Spleen (tissue), 11 donors: Measurements from ENCODE around the gene PACSIN1. TPM values are rescaled to one million over a fixed set of nuclear protein-coding genes. Genes with fewer than 3 reads are reported as not detected.

ENCODE experiments used
- DNase-seq: peaks from one replicate; pipeline ENCODE4 v3.0.0-alpha.2; 2020
- H3K27ac ChIP-seq, 8 donors: fragments of 200-600 bp; sonication (generic) in 7 of 8; 1 replicate in 4 of 8; 2 replicates in 4 of 8; pipeline versions ENCODE4 v1.5.0 to v1.8.0; 2016 to 2021; ENCODE audit warnings: inconsistent platforms in 4 of 8, mild to moderate bottlenecking in 4 of 8, moderate library complexity in 1 of 8
- H3K27me3 ChIP-seq, 7 donors: fragments of 200-600 bp; sonication (generic) in 6 of 7; replicated peaks in 1 of 7; 1 replicate in 4 of 7; 2 replicates in 3 of 7; pipeline versions ENCODE4 v1.5.0 to v1.8.0; 2016 to 2021; ENCODE audit warnings: inconsistent platforms in 3 of 7, mild to moderate bottlenecking in 1 of 7
- H3K36me3 ChIP-seq, 6 donors: fragments of 200-600 bp; sonication (generic) in 5 of 6; 1 replicate in 4 of 6; 2 replicates in 2 of 6; pipeline versions ENCODE4 v1.5.0 to v1.8.0; 2016 to 2021; ENCODE audit warnings: inconsistent platforms in 2 of 6
- H3K4me1 ChIP-seq, 6 donors: fragments of 200-600 bp; sonication (generic) in 5 of 6; 1 replicate in 3 of 6; 2 replicates in 3 of 6; pipeline versions ENCODE4 v1.5.0 to v1.8.0; 2016 to 2021; ENCODE audit warnings: inconsistent platforms in 3 of 6
- H3K4me3 ChIP-seq, 8 donors: fragments of 200-600 bp; sonication (generic) in 7 of 8; 1 replicate in 4 of 8; 2 replicates in 4 of 8; pipeline versions ENCODE4 v1.5.0 to v1.8.0; 2016 to 2021; ENCODE audit warnings: inconsistent platforms in 4 of 8, mild to moderate bottlenecking in 4 of 8, moderate library complexity in 2 of 8
- H3K9me3 ChIP-seq, 8 donors: fragments of 200-600 bp; sonication (generic) in 7 of 8; 1 replicate in 4 of 8; 2 replicates in 4 of 8; pipeline versions ENCODE4 v1.5.0 to v1.8.0; 2016 to 2021; ENCODE audit warnings: inconsistent platforms in 4 of 8
- POLR2A ChIP-seq, 3 donors: fragments of 450-650 bp; IDR thresholded peaks; one replicate each; pipeline ENCODE4 v1.5.1; 2017; ENCODE audit warnings: antibody characterized with exemption in 3 of 3, mild to moderate bottlenecking in 1 of 3
- POLR2AphosphoS5 ChIP-seq, 3 donors: sonication (generic); formaldehyde crosslinking; IDR thresholded peaks; one replicate each; pipeline ENCODE4 v1.5.1; 2017; ENCODE audit warnings: antibody characterized with exemption in 3 of 3
- WGBS, 5 donors: extraction: QIAGEN DNeasy Blood & Tissue Kit in 3 of 5; methylation state at CpG; one replicate each; pipeline versions ENCODE4 v1.1.5 to v1.1.7; 2013 to 2018; 5-methylcytosine and 5-hydroxymethylcytosine counted together
- intact Hi-C: fragments of 100-400 bp; cut with DNase I; formaldehyde crosslinking; loops from one replicate; pipeline ENCODE4 v1.15.0; 2023; ENCODE audit warnings: low total_unique reads
- polyA plus RNA-seq, 3 donors: library from polyadenylated mRNA; stranded (reverse); fragments of 200-250 nt; gene quantifications; one replicate each; pipeline ENCODE4 v1.2.1, GENCODE V29; 2013
- total RNA-seq, 7 donors: library from RNA; depleted of rRNA in 3 of 7; stranded (reverse); fragments of >200 nt in 3 of 7; fragmentation: NEBNext Ultra II Directional in 4 of 7; extraction: Animal tissue kit (Norgen Biotek cat#: 25700) in 4 of 7; gene quantifications; one replicate each; pipeline versions ENCODE4 v1.1.0 to v1.2.1, GENCODE V29; 2016 to 2021
- TF ChIP-seq, protein P1 (sequence below), 11 experiments: fragments of 200-600 bp in 7 of 11; fragments of 450-650 bp in 4 of 11; sonication (generic) in 4 of 11; IDR thresholded peaks in 8 of 11; conservative IDR thresholded peaks in 3 of 11; 1 replicate in 7 of 11; 2 replicates in 4 of 11; pipeline versions ENCODE4 v1.4.0 to v1.8.0; 2016 to 2021; ENCODE audit warnings: antibody characterized with exemption in 11 of 11, inconsistent platforms in 4 of 11, mild to moderate bottlenecking in 1 of 11
- donor health status: healthy with polysubstance abuse.
- donor health status: DM: no; HTN: no; CAD: no; lungs with moderate emphysema.
- donor health status: DM: no; HTN: no; CAD: no.
- donor health status: Bipolar disorder and iron deficiency.
- donor health status: healthy.
- donor health status: DM: no; HTN: no; CAD: no.
- donor health status: DM: yes; HTN: yes; CAD: no.

Gene PACSIN1
- total and polyA plus RNA-seq, 10 donors: 0.66 to 2.8 (median 1.3) TPM

DNA sequence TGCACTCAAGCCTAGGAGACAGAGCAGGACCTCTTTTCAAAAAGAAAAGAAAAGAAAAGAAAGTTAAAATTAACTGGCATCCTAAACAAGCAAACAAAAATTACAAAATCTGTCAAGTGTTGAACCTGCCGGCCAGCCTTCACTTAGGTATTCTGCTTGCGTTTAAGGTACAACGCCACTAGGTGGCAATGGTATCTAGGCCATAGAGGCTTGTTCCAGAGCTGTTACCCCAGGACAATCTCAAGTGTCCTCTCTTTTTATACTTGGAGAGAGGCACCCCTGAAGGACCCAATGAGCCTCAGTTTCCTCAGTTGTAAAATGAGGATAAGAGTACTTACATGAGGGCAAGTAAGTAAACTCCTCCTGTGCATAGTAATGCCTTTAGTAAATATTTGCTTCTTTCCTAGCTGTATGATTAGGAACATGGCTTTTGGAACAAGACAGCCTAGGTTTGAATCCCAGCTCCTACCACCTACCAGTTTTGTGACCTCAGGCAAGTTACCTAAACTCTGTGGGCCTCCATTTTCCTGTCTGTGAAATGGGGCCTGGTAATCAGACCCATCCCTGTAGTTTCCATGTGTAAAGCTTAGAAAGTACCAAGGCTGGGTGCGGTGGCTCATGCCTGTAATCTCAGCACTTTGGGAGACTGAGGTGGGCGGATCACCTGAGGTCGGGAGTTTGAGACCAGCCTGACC, 5.8 kb upstream of the PACSIN1 start:
- TF ChIP-seq POLR2A (IDR thresholded peaks at IDR 0.05): no peak
- TF ChIP-seq, protein P1, sequence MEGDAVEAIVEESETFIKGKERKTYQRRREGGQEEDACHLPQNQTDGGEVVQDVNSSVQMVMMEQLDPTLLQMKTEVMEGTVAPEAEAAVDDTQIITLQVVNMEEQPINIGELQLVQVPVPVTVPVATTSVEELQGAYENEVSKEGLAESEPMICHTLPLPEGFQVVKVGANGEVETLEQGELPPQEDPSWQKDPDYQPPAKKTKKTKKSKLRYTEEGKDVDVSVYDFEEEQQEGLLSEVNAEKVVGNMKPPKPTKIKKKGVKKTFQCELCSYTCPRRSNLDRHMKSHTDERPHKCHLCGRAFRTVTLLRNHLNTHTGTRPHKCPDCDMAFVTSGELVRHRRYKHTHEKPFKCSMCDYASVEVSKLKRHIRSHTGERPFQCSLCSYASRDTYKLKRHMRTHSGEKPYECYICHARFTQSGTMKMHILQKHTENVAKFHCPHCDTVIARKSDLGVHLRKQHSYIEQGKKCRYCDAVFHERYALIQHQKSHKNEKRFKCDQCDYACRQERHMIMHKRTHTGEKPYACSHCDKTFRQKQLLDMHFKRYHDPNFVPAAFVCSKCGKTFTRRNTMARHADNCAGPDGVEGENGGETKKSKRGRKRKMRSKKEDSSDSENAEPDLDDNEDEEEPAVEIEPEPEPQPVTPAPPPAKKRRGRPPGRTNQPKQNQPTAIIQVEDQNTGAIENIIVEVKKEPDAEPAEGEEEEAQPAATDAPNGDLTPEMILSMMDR (IDR thresholded peaks at IDR 0.05 in 8 of 11, conservative IDR thresholded peaks at IDR 0.05 in 3 of 11): peak; percentile 47 to 80 (median 64)
- peak; percentile 33 for DNase-seq

DNA sequence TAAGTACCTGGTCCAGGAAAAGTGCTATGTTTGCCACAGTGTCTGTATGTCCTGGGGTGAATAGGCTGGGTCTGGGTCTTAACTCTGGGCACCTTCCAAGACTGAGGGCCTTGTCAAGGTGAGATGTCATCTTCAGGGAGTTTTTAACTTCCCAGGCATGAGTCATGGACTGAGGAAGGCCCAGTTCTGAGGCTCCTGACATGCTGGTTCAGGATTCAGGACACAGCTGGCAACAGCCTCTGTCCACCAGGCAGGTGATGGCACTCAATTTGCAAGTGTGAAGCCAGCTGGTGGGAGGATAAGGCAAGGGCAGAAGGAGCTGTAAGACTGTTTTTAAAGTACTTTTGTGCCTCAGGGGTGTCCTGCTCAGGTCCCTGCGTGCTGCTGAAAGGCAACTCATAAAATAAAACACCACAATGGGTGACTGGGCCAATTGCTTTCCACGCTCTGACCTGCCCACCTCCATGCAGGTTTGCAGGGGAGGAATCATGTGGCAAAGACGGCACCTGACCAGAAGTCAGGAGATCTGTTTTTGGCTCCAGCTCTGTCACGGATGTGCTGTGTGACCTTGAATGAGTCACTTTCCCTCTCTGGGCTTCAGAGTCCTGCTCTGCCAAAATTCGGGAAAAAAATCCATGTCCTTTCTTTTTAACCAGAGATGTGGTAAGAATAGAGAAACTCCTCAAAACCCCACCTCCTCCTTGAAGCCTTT, 4.9 kb upstream of the PACSIN1 start:
- intact Hi-C loops: loop anchor here (10.0 kb wide), 1 partner anchor 124 kb away; no protein-coding TSS in a partner anchor

More for the DNA sequence above, 5.8 kb upstream of the PACSIN1 start:
- Histone ChIP-seq H3K36me3 (no peaks in the 10 kb centered on the region), H3K27me3 (peaks cover 0 to 25% (median 9%) of the 10 kb centered on the region in 7 donors), H3K4me3 (no peak overlapping the region), H3K9me3 (no peaks in the 10 kb centered on the region), H3K27ac (no peak overlapping the region), H3K4me1 (peaks cover 0 to 2% (median under 1%) of the 10 kb centered on the region in 6 donors)
- WGBS, 5 donors: 41 to 55% (median 47%) methylated on average over 6 of the region's 6 CpGs
- intact Hi-C loops: loop anchor here (10.0 kb wide), 1 partner anchor 125 kb away; no protein-coding TSS in a partner anchor

DNA sequence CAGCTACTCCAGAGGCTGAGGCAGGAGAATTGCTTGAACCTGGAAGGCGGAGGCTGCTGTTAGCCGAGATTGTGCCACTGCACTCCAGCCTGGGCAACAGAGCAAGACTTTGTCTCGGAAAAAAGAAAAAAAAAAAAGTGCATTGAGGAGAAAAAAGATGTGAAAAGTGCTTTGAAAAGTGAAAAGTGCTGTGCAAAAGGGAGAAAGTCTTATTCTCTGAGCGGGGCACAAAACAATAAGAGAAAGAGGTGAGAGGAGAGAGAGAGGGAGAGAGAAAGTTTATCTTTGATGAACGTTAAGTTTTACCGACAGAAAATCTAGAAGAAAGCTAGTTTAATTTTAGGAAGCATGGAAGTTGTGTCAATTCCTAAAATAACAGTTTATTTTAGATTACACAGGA, 3.9 kb upstream of the PACSIN1 start:
- WGBS, 5 donors: 75 to 90% (median 87%) methylated on average over 6 of the region's 6 CpGs
- intact Hi-C loops: loop anchor here (10.0 kb wide), 1 partner anchor 123 kb away; no protein-coding TSS in a partner anchor
- no peak overlapping the region for H3K27ac ChIP-seq
- no peaks in the 10 kb centered on the region for H3K36me3 ChIP-seq
- H3K4me3 ChIP-seq: no peak overlapping the region
- no peaks in the 10 kb centered on the region for H3K9me3 ChIP-seq
- H3K4me1 ChIP-seq: peaks cover 7 to 19% (median 15%) of the 10 kb centered on the region in 6 donors
- DNase-seq: no peak
- H3K27me3 ChIP-seq: peaks cover 0 to 45% (median 23%) of the 10 kb centered on the region in 7 donors
- TF ChIP-seq POLR2AphosphoS5 (IDR thresholded peaks at IDR 0.05) (no peak), POLR2A (IDR thresholded peaks at IDR 0.05) (no peak)
- TF ChIP-seq, protein P1 (IDR thresholded peaks at IDR 0.05 in 8 of 11, conservative IDR thresholded peaks at IDR 0.05 in 3 of 11): no peak

More for the DNA sequence above, 4.9 kb upstream of the PACSIN1 start:
- Histone ChIP-seq H3K27me3 (peaks cover 0 to 34% (median 18%) of the 10 kb centered on the region in 7 donors), H3K4me1 (peaks cover 4 to 11% (median 9%) of the 10 kb centered on the region in 6 donors), H3K4me3 (no peak overlapping the region), H3K27ac (no peak overlapping the region), H3K36me3 (no peaks in the 10 kb centered on the region), H3K9me3 (no peaks in the 10 kb centered on the region)
- WGBS, 5 donors: 73 to 86% (median 80%) methylated on average over 5 of the region's 5 CpGs
- peak; percentile 31 for DNase-seq
- TF ChIP-seq, protein P1 (IDR thresholded peaks at IDR 0.05 in 8 of 11, conservative IDR thresholded peaks at IDR 0.05 in 3 of 11): no peak
- TF ChIP-seq POLR2AphosphoS5 (IDR thresholded peaks at IDR 0.05) (no peak), POLR2A (IDR thresholded peaks at IDR 0.05) (no peak)

DNA sequence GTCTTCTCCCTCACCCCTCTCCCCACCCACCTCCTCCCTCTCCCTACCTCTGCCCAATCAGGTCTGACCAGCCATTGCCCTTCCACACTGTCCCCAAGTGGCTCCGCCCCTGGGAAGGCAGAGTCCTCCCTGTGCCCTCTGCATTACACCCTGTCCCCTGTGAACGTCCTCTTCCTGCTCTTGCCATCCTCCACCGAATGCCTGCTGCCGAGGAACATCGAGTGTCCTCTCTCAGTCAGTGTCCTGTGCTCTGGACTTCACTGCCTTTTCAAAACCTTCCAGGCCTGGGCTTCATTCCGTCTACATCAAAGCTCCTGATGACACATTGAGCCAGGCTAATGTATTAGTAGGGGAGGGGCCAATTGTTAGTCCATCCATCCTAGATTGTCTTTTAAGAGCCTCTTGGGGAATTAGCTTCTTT, 3.3 kb upstream of the PACSIN1 start:
- H3K4me3 ChIP-seq: no peak overlapping the region
- H3K9me3 ChIP-seq: no peaks in the 10 kb centered on the region
- H3K36me3 ChIP-seq: no peaks in the 10 kb centered on the region
- TF ChIP-seq POLR2A (IDR thresholded peaks at IDR 0.05) (no peak), POLR2AphosphoS5 (IDR thresholded peaks at IDR 0.05) (no peak)
- TF ChIP-seq, protein P1 (IDR thresholded peaks at IDR 0.05 in 8 of 11, conservative IDR thresholded peaks at IDR 0.05 in 3 of 11): no peak
- H3K4me1 ChIP-seq: peaks cover 7 to 19% (median 15%) of the 10 kb centered on the region in 6 donors
- WGBS, 5 donors: 40 to 56% (median 44%) methylated on average over 6 of the region's 6 CpGs
- peak; percentile 48 for DNase-seq
- H3K27me3 ChIP-seq: peaks cover 0 to 46% (median 23%) of the 10 kb centered on the region in 7 donors
- intact Hi-C loops: loop anchor here (10.0 kb wide), 1 partner anchor 122 kb away; no protein-coding TSS in a partner anchor
- no peak overlapping the region for H3K27ac ChIP-seq
